ENCODE measurements around the gene MAP2.

- TF ChIP-seq PHF8 (conservative IDR thresholded peaks at IDR 0.05; ENCODE audit: low read depth, low read length) = no peak
- TF ChIP-seq SIN3A (conservative IDR thresholded peaks at IDR 0.05 in 1 of 2, IDR thresholded peaks at IDR 0.05 in 1 of 2; ENCODE audit: low read depth in 1 of 2, low read length in 2 of 2) = no peak
- TF ChIP-seq CEBPB (IDR thresholded peaks at IDR 0.05; ENCODE audit: low read depth, low read length) = no peak
- no peak for TF ChIP-seq CBX5 (IDR thresholded peaks at IDR 0.05; ENCODE audit: low read depth, low read length)
Measured at GRCh38 chr2:209682646-209683045, 258.8 kb downstream of the MAP2 start.

All from H1 (cell line).